Measurements from ENCODE around the gene KIF7.

The KIF7 gene

DNA sequence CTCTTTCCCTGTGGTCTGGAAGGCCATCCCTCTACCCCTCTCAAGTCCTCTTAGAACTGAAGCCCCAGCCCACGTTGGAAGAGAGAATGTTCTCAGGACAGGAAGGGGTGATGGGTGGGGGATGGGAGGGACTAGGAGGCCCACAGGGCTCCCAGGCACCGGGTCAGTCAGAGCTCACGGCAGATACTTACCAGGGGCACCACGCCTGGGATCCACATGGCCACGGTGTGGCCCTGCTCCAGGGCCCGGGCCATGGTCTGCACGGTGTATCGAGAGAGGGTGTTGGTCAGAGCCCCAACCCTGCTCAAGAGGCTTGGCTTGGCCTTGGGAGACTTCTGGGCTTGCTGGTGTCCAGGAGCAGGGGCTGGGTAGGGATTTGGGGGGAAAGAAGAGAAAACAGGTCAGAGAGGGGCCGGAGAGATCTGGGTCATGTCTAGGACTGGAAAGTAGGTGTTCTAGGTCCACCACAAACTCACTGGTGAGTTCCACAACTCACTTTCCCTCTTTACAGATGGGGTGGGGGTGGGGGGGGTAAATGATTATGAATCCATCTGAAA lies 14.1 kb upstream of the KIF7 start:
- no peak for DNase-seq (ENCODE audit: low read depth, low spot score)

DNA sequence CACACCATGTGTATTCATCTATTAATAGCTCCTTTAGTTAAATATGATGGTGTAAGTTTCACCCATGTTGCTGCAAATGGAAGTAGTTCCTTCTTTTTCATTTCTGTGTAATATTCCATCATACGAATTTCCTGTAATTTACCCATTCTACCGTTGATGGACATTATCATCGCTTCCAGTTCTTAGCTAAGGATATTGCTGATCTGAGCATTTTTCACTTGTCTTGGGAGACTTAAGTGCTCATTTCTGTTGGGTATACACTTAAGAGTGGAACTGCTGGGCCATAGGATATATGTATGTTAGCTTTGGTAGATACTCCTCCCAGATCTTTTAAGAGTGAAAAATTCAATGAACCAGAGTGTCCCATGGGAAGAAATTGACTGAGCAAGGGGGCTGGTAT lies 12.9 kb upstream of the KIF7 start:
- no peak for DNase-seq (ENCODE audit: low read depth, low spot score)

DNA sequence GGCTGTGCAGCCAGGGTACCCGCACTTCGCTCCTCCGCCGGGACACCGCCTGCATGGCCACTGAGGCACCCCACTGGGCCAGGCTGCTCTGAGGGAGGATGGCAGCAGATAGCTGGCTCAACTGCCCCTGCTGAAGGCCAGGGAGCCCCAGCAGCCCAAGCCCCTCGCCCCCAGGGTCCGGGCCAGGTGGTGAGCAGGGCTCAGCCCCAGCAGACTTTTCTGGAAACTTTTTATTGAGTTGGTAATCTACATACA lies 12.4 kb upstream of the KIF7 start:
- no peak for DNase-seq (ENCODE audit: low read depth, low spot score)

DNA sequence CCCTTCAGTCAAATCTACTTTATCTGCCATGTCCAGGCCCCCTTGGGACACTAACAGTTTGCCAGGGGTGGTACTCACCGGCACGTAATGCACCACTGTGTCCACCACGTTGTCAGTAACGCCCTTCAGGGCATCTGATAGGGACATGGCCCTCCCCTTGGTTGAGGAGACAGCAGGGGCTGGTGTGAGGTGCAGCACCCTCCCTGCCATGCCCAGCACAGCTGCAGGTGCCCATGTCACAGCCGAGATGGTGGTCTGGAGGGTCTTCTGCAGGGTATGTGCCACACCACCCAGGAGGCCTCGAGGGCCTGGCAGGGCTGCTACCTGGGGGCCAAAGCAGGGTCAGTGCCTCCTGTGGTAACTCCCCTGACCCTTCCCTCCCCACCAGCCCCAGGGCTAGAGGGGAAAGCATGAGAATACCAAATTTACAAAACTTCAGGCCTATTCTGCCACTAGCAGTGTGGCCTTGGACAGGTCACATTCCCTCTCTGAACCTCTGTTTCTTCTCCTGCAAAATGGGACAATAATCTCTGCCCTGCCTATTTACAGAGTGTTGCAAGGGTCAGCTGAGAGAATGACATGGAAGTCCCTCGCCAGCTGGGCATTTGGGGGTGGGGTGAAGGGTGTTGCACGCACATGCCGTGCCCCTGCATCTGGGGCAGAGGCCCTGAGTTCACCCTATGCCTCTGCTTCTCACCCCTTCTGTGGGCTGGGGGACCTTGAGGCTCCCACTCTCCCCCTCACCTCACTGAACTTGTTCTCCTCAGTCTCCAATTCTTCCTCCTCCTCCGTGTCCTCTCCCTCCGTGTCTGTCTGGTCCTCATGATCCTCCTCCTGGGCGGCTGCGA lies 11.8 kb upstream of the KIF7 start:
- no peak for DNase-seq (ENCODE audit: low read depth, low spot score)

DNA sequence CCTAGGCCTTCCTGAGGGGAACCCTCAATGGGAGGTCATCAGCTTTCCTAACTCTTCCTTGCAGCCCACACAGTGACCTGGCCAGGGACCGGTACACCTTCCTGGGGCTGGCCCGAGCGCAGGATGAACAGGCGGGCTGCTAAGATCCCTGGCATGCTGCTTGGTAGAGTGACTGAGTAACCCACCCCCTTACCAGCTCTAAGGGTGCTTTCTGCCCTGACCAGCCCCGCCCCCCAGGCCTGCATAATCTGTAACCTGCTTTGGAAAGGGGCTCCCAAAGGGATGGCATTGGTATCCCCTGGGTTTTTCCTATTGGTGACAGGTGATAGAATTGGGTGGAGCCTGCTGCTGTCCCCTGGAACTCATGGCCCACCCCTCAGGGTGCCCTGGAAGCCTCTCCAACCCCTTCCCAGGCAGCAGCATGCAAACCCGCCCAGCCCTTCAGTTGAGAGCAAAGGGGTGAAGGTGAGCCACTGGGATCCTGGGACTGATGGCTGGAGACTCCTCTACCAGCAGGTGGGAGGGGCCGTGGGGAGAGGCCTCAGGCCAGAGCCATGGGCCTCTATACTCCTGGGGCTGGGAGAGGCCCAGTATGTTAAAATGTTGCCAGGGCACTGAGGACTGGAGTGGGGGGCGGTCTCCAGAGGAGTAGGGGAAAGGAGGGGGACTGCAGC lies 11.1 kb upstream of the KIF7 start:
- no peak for DNase-seq (ENCODE audit: low read depth, low spot score)

DNA sequence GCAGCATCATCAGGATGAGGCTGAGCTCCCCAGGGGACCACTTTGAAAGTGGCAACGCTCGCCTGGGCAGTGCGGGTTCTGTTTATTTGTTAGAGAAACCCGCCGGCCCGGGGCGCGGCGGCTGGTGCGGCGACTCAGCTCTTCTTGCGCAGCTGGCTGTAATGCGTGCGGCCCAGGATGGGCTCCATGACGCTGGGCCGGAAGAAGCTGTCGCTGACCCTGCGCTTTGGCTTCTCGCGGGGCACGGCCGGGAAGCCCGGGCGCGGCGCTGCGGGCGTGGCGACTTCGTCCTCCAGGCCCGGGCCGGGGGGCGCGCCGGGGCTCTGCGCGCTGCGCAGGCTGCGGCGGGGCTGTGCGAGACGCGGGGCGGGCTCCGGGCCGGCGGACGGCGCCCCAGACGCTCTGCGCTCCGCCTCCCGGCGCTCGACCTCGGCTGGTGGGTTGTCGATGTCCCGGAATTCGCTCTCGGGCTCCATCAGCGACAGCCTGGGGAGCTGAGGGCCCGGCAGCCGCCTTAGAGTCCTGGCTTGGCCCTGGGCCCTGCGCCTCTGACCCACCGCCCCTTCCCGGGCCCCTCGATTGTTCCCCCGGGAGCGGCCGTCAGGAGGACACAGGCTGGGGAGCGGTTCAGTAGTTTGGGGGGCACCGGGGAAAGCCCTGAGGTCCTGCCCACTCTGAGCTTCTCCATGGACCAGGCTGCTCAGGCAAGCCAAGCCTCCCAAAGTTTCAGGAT lies 10.3 kb upstream of the KIF7 start:
- DNase-seq (ENCODE audit: low read depth, low spot score): no peak

DNA sequence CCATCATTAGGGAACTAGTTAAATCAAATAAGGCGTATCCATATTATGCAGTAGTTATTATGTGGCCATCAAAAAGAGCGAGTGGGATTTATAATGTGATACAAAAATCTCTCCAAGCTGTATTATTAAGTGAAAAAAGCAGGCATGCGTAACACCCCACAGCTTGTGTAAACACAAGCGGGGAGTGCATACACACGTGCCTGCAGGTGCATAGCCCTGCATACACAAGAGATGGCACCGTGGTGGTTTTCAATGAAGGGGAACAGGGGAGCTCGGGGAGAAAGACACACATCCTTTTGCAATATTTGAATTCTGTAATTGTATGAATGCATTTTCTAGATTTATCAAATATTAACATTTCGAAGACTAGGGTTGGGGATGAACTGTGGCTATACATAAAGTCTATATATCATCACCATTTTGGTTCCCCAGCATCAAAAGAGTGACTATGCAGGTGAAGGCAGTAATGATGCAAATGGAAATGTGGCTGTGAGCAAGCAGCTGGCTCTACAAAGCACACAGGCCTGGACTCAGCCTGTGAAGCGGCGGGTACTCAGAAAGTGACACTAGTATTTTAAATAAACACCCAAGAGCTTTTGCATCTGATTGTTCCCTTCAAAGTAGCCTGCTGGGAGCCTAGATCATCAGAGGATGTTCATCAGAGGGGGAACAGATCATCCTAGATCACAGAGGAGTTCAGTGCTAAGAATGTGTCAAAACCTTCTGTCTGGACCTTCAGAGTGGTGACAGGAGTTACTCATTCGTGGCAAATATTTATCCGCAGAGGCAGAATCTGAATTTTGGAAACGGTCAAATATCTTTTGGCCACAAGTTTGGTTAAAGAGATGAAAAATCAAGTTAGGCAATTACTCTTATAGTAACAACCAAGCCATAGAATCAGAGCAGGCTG lies 9.4 kb upstream of the KIF7 start:
- no peak for DNase-seq (ENCODE audit: low read depth, low spot score)

DNA sequence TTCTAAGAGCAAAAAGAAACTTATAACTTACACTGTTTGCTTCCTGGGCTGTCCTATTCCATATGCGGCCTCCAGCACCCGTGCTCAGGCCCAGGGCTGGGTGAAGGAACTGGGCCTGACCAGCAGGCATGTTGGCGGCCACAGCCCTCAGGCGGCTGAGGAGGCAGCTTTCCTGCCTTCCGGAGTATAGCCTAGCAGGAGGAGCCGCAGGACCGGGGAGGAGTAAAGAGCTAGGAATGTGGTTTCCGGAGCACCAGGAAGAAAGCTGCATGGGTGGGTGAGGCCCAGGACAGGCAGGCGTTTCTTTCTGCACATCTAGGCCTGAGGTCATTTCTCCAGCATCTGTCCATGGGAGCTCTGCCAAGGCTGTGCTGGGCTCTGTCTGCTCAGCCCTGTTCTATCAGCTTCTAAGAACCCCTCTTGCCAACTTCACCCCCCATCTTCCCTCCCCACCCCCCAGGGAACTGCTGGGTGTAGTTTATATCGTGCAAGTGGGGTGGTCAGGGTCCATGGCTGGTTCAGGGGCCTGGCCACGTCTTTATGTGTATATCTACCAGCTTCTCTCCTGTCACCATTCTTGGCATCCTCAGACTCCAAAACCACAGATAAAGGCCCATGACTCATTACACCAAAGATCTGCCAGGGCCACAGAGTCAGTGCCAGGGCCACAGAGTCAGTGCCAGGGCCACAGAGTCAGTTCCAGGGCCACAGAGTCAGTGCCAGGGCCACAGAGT lies 7.8 kb upstream of the KIF7 start:
- DNase-seq (ENCODE audit: low read depth, low spot score): no peak

DNA sequence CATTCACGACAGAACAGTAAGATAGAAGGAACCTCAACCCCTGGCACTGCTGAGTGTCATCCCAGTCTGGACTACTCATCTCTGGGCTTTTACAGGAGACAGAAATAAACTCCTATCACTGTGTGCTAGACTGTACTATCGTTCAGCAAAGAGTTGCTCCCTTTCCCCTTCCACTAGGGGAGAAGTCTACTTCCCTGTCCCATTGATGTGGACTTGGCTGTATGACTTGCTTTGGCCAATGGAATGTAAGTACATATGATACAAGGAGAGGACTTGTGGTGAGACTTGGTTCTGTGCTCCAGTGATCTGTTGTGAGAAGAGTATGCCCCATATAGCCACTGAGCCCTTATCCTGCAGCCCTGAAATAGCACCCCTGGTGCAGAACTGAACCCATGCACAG lies 5.3 kb upstream of the KIF7 start:
- no peak for DNase-seq (ENCODE audit: low read depth, low spot score)

DNA sequence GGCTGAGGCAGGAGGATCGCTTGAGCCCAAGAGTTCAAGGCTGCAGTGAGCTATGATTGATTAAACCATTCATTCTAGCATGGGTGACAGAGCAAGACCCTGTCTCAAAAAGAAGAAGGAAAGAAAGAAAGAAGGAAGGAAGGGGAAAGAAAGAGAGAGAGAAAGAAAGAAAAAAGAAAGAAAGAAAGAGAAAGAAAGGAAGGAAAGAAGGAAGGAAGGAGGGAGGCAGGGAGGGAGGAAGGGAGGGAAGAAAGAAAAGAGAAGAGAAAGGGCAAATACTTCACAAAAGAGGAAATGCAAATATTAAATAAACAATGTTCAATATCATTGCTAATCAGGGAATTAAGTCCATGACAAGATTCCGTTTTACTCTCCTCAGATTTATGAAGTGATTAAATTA lies 4.0 kb upstream of the KIF7 start:
- no peak for DNase-seq (ENCODE audit: low read depth, low spot score)

DNA sequence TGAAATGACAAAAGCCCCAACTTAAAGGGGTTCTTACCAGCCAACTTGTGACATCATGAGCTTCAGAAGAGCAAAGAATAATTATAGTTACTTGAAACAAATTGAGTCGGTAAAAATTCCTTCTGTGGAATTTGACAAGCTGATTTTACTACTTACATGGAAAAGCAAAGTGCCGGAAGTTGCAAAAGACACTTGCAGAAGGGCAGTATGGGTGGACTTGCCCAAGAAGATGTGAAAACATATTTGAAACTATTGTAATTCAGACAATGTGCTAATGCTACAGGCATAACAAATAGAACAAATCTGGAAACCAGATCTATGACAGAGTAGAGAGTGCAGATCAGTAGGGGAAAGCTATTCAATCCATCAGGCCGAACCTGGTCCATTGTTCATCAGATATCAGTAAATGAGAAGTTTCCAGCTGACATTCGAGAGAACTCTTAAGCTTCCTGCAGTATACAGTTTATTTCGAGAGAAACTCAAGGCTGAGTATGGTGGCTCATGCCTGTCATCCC lies 2.5 kb upstream of the KIF7 start:
- no peak for DNase-seq (ENCODE audit: low read depth, low spot score)

DNA sequence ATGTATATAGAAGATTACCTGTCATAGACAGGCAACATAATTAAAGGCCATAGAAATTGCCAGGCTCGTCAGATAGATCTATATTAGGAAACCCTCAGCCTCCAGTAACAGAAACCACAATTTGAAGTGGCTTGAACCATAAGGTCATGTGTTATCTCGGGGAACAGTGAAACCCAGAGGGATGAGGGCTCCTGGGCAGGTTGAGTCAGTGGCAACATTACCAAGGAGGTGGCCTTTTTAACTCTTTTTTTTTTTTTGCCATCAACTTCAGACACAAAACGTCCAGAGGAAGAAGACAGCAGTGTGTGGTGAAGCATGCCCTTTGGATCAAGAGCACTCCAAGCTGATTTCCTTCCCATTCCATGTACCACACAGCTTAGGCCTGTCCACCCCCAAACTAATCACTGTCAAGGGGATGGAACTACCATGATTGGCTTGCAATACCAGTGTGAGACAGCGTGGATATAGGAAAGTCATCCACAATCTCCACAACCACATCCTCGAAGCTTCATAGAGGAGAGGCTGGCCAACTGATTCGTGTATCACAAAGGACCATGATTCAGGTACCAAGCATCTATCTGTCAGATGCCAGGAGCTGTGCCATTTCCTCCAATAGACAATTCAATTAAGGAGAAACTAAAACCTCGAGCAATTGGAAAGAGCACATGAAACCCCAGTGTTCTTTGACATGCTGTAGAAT lies 999 bp upstream of the KIF7 start:
- no peak for DNase-seq (ENCODE audit: low read depth, low spot score)

DNA sequence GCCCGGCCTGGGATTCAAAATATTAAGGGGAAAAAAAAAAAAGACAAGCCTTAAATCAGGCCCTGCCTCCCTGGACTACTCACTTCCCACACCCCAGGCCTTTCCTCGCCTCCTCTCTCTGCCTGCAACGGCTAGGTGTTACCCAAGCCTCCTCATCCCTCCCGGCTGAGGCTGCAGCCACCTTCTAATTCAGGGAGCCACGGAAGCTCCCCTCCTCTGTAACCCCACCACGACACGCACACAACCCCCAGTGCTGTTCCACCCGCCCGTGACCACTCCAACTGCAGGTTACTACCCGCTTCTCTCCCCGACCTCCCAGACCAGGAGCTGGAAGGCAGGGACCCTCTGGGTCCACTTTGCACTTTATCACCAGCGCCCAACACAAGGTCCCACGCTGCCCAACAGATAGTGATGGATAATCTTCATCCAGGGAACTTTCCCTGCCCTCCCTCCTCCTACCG lies 936 bp downstream of the KIF7 start:
- DNase-seq (ENCODE audit: low read depth, low spot score): no peak

DNA sequence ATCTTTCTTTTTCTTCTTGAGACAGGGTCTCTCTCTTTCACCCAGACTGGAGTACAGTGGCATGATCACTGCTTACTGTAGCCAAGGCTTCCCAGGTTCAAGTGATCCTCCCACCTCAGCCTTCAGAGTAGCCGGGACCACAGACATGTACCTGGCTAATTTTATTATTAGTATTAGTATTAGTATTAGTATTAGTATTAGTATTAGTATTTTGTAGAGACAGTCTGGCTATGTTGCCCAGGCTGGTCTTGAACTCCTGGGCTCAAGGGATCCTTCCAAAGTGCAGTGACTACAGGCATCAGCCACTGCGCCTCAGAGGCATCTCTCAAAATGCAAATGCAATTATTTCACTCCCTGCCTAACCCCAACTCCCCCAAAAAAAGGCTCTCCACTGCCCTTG lies 1.7 kb downstream of the KIF7 start:
- no peak for DNase-seq (ENCODE audit: low read depth, low spot score)

DNA sequence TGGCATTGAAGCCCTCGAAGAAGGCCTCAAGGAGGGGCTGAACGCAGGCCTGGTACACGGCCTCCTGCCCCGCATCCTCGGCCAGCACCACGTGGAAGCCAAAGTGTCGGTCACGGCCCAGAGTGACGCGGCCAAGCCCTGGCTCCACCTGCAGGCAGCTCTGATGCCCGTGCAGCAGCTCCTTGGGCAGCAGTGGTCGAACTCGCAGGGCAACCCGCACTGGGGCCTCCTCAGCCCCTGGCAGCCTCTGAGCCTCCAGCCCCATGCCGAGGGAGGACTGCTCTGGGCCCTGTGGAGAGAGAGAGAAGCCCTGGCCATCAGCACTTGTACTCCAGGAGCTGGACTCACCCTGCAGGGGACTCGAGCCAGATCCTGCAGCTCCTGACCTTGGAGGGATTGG lies 2.6 kb downstream of the KIF7 start:
- no peak for DNase-seq (ENCODE audit: low read depth, low spot score)

DNA sequence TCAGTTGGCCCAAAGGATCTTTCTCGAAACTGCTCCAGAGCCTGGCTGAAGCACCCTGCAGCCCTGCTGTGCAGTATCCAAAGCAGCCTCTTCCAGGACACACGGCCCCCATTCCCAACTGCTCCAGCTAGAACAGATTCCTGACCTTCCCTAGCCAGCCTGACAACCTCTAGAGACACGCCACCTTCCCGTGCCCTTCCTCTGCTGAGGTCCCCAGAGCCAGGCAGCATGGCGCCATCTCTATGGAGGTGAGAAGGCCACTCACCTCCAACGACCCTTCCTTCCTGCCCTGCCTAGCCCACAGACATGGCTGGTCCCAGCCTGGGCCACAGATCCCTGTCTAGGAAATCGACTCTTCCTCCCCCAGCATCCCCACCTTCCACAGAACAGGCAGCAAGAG lies 3.1 kb downstream of the KIF7 start:
- DNase-seq (ENCODE audit: low read depth, low spot score): no peak

DNA sequence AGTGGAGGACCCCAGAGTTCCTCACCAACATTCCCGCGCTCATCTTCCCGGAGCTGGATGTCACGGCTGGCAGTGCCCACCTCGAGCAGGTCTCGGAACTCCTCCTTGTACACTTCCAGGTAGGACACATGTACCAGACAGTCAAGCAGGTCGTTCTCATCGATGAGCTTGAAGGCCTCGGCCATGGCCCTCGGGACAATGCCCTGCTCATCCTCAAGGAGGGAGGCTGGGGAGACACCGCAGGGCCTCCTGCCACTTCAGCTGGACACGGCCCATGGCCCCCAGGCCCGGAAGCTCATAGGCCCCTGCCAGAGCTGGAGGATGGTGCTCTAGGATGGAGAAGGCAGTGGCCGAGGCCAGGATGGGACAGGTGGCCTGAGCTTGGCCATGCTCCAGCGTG lies 5.6 kb downstream of the KIF7 start:
- no peak for DNase-seq (ENCODE audit: low read depth, low spot score)

DNA sequence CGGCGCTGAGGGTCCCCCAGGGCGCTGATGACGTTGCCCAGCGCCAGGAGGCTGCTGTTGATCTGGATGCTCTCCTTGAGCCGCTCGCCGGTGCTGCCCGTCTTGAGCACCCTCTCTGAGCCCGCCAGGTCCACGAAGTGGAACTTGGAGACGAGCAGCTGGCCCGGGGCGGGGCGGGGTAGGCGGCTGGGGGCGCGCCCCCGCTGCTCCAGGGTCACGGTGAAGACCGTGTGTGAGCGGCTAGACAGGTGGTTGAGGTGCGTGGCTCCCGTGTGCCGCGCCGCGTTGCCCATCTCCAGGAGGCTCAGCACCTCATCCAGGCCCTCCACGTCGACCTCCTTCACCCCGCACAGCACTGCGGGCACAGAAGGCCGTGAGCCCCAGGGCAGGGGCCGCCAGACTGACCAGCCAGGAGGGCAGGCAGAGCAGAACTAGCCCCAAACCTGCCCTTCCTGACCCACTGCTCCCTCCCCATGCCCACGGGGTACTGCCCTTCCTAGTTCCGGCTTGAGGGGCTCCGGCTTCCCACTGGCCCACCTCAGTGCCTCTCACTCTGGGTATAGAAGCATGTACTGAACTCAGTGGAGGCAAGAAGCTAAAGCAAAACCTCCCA lies 6.1 kb downstream of the KIF7 start:
- no peak for DNase-seq (ENCODE audit: low read depth, low spot score)
